Measurements from ENCODE around the gene CCL20.

- TF ChIP-seq, protein P1, sequence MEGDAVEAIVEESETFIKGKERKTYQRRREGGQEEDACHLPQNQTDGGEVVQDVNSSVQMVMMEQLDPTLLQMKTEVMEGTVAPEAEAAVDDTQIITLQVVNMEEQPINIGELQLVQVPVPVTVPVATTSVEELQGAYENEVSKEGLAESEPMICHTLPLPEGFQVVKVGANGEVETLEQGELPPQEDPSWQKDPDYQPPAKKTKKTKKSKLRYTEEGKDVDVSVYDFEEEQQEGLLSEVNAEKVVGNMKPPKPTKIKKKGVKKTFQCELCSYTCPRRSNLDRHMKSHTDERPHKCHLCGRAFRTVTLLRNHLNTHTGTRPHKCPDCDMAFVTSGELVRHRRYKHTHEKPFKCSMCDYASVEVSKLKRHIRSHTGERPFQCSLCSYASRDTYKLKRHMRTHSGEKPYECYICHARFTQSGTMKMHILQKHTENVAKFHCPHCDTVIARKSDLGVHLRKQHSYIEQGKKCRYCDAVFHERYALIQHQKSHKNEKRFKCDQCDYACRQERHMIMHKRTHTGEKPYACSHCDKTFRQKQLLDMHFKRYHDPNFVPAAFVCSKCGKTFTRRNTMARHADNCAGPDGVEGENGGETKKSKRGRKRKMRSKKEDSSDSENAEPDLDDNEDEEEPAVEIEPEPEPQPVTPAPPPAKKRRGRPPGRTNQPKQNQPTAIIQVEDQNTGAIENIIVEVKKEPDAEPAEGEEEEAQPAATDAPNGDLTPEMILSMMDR (conservative IDR thresholded peaks at IDR 0.05; ENCODE audit: low read length) = no peak
- TF ChIP-seq EZH2phosphoT487 (IDR thresholded peaks at IDR 0.05; ENCODE audit: borderline replicate concordance, low read depth, low read length) = no peak
These were observed 10.3 kb downstream of the CCL20 start for GRCh38 chr2:227823922-227824321.

Measured in OCI-LY7 (cell line).